ENCODE data around the gene MGAT5B.

MGAT5B gene

GRCh38 chr17:76948726-76949342 is 80.6 kb downstream of the MGAT5B start:
- H3K27ac ChIP-seq, result no peak overlapping the region
- CTCF ChIA-PET, result interaction anchor here (0.7 kb wide), 1 partner anchor 21 kb away, joined by 3 read pairs; no protein-coding TSS in a partner anchor
- POLR2A ChIA-PET (ENCODE audit: low non-redundant PET), result no interaction called here
- DNase-seq (ENCODE audit: low spot score), result no peak
- TF ChIP-seq CTCF (conservative IDR thresholded peaks at IDR 0.05; ENCODE audit: low read depth), result no peak

GRCh38 chr17:76949913-76950695 is 81.9 kb downstream of the MGAT5B start:
- no peak for TF ChIP-seq CTCF (conservative IDR thresholded peaks at IDR 0.05; ENCODE audit: low read depth)
- POLR2A ChIA-PET (ENCODE audit: low non-redundant PET), result no interaction called here
- H3K27ac ChIP-seq, result no peak overlapping the region
- DNase-seq (ENCODE audit: low spot score), result no peak
- CTCF ChIA-PET, result interaction anchor here (0.6 kb wide), 1 partner anchor 82 kb away, joined by 4 read pairs; the partner anchor contains the start of gene MGAT5B

DNA sequence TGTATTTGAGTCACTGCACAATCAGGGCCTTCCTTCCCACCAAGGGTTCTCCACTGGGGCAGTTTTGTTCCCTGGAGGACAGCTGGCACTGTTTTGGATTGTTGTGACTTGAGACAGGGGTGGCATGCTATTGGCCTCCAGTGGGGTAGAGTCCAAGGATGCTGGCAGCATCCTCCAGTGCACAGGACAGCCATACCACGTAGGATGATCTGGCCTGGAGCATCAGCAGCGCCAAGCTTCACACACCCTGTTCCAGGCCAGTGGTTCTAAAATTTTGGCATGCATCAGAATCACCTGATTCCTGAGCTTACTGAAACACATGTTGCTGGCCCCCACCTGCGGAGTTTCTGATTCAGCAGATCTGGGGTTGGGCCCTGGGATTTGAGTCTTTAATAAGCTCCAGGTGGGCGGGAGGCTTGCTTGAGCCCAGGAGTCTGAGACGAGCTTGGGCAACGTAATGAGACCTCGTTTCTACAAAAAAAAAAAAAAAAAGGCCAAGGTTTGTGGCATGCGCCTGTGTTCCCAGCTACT is 83.2 kb downstream of the MGAT5B start:
- no peak for DNase-seq (ENCODE audit: low spot score)
- CTCF ChIA-PET, result no interaction called here
- H3K27ac ChIP-seq, result no peak overlapping the region
- POLR2A ChIA-PET (ENCODE audit: low non-redundant PET), result no interaction called here
- no peak for TF ChIP-seq CTCF (conservative IDR thresholded peaks at IDR 0.05; ENCODE audit: low read depth)

DNA sequence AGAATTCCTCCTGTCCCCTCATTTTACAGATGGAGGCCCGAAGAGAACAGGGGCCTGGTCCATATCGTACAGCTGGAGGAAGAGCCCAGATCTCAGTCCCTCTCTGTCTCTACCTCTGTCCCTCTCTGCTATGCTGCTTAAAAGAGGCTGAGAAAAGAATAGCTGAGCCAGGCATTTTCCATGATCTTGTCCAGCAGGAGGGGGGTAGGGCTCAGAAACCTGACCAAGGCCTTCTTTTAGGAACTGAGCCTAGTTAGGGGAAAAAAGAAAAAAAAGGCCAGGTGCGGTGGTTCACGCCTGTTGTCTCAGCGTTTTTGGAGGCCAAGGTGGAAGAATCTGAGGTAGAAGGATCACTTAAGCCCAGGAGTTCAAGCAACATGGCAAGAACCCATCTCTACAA is 84.2 kb downstream of the MGAT5B start:
- no peak for TF ChIP-seq CTCF (conservative IDR thresholded peaks at IDR 0.05; ENCODE audit: low read depth)
- H3K27ac ChIP-seq, result no peak overlapping the region
- DNase-seq (ENCODE audit: low spot score), result no peak
- ChIA-PET POLR2A (ENCODE audit: low non-redundant PET) (no interaction called here), CTCF (no interaction called here)

GRCh38 chr17:76953066-76953465 is 84.9 kb downstream of the MGAT5B start:
- no peak for TF ChIP-seq CTCF (conservative IDR thresholded peaks at IDR 0.05; ENCODE audit: low read depth)
- no peak overlapping the region for H3K27ac ChIP-seq
- POLR2A ChIA-PET (ENCODE audit: low non-redundant PET), result no interaction called here
- CTCF ChIA-PET, result no interaction called here
- no peak for DNase-seq (ENCODE audit: low spot score)

DNA sequence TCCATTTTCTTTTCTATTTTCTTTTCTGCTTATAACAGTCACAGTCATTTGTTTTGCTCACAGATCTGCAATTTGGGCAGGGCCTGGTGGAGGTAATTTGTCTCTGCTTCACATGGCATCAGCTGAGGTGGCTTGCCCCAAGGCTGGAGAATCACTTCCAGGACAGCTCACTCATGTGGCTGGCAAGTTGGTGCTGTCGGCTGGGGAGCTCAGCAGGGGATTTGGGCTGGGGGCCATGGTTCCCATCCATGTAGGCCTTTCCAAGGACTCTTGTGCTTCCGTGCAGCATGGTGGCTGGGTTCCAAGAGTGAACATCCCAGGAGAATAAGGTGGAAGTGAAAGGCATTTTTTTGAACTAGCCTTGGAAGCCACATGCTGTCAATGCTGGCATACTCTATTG is 85.7 kb downstream of the MGAT5B start:
- DNase-seq (ENCODE audit: low spot score), result no peak
- ChIA-PET POLR2A (ENCODE audit: low non-redundant PET) (no interaction called here), CTCF (interaction anchor here (1.1 kb wide), 1 partner anchor 12 kb away, joined by 4 read pairs; no protein-coding TSS in a partner anchor)
- no peak overlapping the region for H3K27ac ChIP-seq
- no peak for TF ChIP-seq CTCF (conservative IDR thresholded peaks at IDR 0.05; ENCODE audit: low read depth)

All from RWPE1 (cell line).